HepG2 (cell line): Measurements from ENCODE around the gene SORL1-AS1.

ENCODE experiments used
- ATF5 ChIP-seq: sonication (generic); formaldehyde crosslinking; IDR thresholded peaks from 2 replicates; pipeline ENCODE4 v1.4.0; 2020; ENCODE audit warnings: mild to moderate bottlenecking, low read depth, missing genetic modification reagents
- ATM ChIP-seq: fragments of 450-650 bp; IDR thresholded peaks from 2 replicates; pipeline ENCODE4 v1.7.1; 2017; ENCODE audit warnings: mild to moderate bottlenecking, borderline replicate concordance
- ELF3 ChIP-seq: IDR thresholded peaks from 2 replicates; pipeline ENCODE4 v1.6.1; 2016; ENCODE audit warnings: missing genetic modification reagents, missing compliant biosample characterization
- FOXP1 ChIP-seq, 2 experiments: fragments of 450-650 bp in 1 of 2; IDR thresholded peaks; 2 replicates each; pipeline ENCODE4 v1.6.1; 2017 to 2018; ENCODE audit warnings: antibody characterized with exemption in 1 of 2
- GATAD2A ChIP-seq: IDR thresholded peaks from 2 replicates; pipeline ENCODE4 v1.6.1; 2016
- HNRNPLL ChIP-seq: fragments of 200-400 bp; formaldehyde crosslinking; IDR thresholded peaks from 2 replicates; pipeline ENCODE4 v1.6.1; 2017; ENCODE audit warnings: mild to moderate bottlenecking, low read depth, low read length; ENCODE audit not compliant: poor library complexity, severe bottlenecking
- HNRNPUL1 ChIP-seq: fragments of 200-400 bp; formaldehyde crosslinking; IDR thresholded peaks from 2 replicates; pipeline ENCODE4 v1.6.1; 2017; ENCODE audit warnings: low read depth, mild to moderate bottlenecking, low read length, moderate library complexity
- HOMEZ ChIP-seq: IDR thresholded peaks from 2 replicates; pipeline ENCODE4 v1.6.1; 2016; ENCODE audit warnings: low read depth
- LBX2 ChIP-seq: sonication (generic); formaldehyde crosslinking; IDR thresholded peaks from 2 replicates; pipeline ENCODE4 v1.5.0; 2020; ENCODE audit warnings: missing genetic modification reagents, mild to moderate bottlenecking, borderline replicate concordance
- MAF1 ChIP-seq: sonication (generic); formaldehyde crosslinking; IDR thresholded peaks from 2 replicates; pipeline ENCODE4 v1.5.0; 2020; ENCODE audit warnings: missing genetic modification reagents, borderline replicate concordance
- PTBP1 ChIP-seq: fragments of 200-400 bp; formaldehyde crosslinking; IDR thresholded peaks from 2 replicates; pipeline ENCODE4 v1.6.1; 2018; ENCODE audit warnings: low read length, low read depth; ENCODE audit not compliant: poor library complexity, severe bottlenecking
- REXO4 ChIP-seq: sonication (generic); formaldehyde crosslinking; IDR thresholded peaks from 2 replicates; pipeline ENCODE4 v1.8.0; 2022; ENCODE audit warnings: missing genetic modification reagents, mild to moderate bottlenecking, borderline replicate concordance
- TBX3 ChIP-seq: fragments of 450-650 bp; IDR thresholded peaks from 2 replicates; pipeline ENCODE4 v1.6.1; 2017; ENCODE audit warnings: antibody characterized with exemption, mild to moderate bottlenecking, inconsistent platforms, borderline replicate concordance
- TEF ChIP-seq: sonication (generic); formaldehyde crosslinking; IDR thresholded peaks from 2 replicates; pipeline ENCODE4 v1.5.0; 2020; ENCODE audit warnings: missing genetic modification reagents
- TGIF2 ChIP-seq: IDR thresholded peaks from 2 replicates; pipeline ENCODE4 v1.6.1; 2016; ENCODE audit warnings: control low read depth, missing compliant biosample characterization
- THAP11 ChIP-seq: IDR thresholded peaks from 2 replicates; pipeline ENCODE4 v1.6.1; 2016; ENCODE audit warnings: missing biosample characterization, missing genetic modification reagents
- TOE1 ChIP-seq: sonication (generic); formaldehyde crosslinking; IDR thresholded peaks from 2 replicates; pipeline ENCODE4 v1.4.0; 2020; ENCODE audit warnings: mild to moderate bottlenecking, missing genetic modification reagents
- ZBTB46 ChIP-seq: sonication (generic); formaldehyde crosslinking; IDR thresholded peaks from 2 replicates; pipeline ENCODE4 v1.4.0; 2020; ENCODE audit warnings: mild to moderate bottlenecking, missing genetic modification reagents, borderline replicate concordance
- ZNF138 ChIP-seq: sonication (generic); formaldehyde crosslinking; IDR thresholded peaks from 2 replicates; pipeline ENCODE4 v1.5.0; 2020; ENCODE audit warnings: mild to moderate bottlenecking, low read depth, missing genetic modification reagents
- ZNF263 ChIP-seq: sonication (generic); formaldehyde crosslinking; IDR thresholded peaks from 2 replicates; pipeline ENCODE4 v1.4.0; 2020; ENCODE audit warnings: missing genetic modification reagents
- ZNF335 ChIP-seq: sonication (generic); formaldehyde crosslinking; IDR thresholded peaks from 2 replicates; pipeline ENCODE4 v1.4.0; 2020; ENCODE audit warnings: missing genetic modification reagents
- ZNF350 ChIP-seq: sonication (generic); formaldehyde crosslinking; IDR thresholded peaks from 2 replicates; pipeline ENCODE4 v1.4.0; 2020; ENCODE audit warnings: mild to moderate bottlenecking, low read depth, missing genetic modification reagents, borderline replicate concordance
- ZNF607 ChIP-seq: sonication (generic); formaldehyde crosslinking; IDR thresholded peaks from 2 replicates; pipeline ENCODE4 v1.5.1; 2020; ENCODE audit warnings: missing genetic modification reagents, mild to moderate bottlenecking, borderline replicate concordance
- ZNF616 ChIP-seq: sonication (generic); formaldehyde crosslinking; IDR thresholded peaks from 2 replicates; pipeline ENCODE4 v1.5.0; 2020; ENCODE audit warnings: low read depth, mild to moderate bottlenecking, missing genetic modification reagents
- ZNF691 ChIP-seq: sonication (generic); formaldehyde crosslinking; IDR thresholded peaks from 2 replicates; pipeline ENCODE4 v1.4.0; 2020; ENCODE audit warnings: missing genetic modification reagents, low read depth, mild to moderate bottlenecking, borderline replicate concordance
- ZNF777 ChIP-seq: sonication (generic); formaldehyde crosslinking; IDR thresholded peaks from 2 replicates; pipeline ENCODE4 v1.4.0; 2020; ENCODE audit warnings: missing genetic modification reagents

SORL1-AS1 gene

GRCh38 chr11:121460941-121461514, 8.3 kb upstream of the SORL1-AS1 start (continued):
- TF ChIP-seq HNRNPUL1 (no peak), TOE1 (CRISPR knock-in tag) (no peak), ZNF263 (CRISPR knock-in tag) (no peak), GATAD2A (peak; percentile 58; the same call in 1 of the 2 replicates), FOXP1 (IDR thresholded peaks at IDR 0.05) (no peak), FOXP1 (CRISPR knock-in tag; IDR thresholded peaks at IDR 0.05) (peak; percentile 56), ATF5 (CRISPR knock-in tag) (no peak), REXO4 (CRISPR knock-in tag) (no peak), ZNF777 (CRISPR knock-in tag) (no peak), ZNF335 (CRISPR knock-in tag) (no peak), TGIF2 (CRISPR knock-in tag) (no peak), HOMEZ (CRISPR knock-in tag) (no peak), HNRNPLL (no peak), ELF3 (0 out of 2 replicates have a peak, but pooled peaks have one; percentile 27), ZNF138 (no peak), PTBP1 (no peak), ZNF616 (CRISPR knock-in tag) (no peak), ATM (no peak), ZBTB46 (CRISPR knock-in tag) (no peak), LBX2 (no peak), TEF (CRISPR knock-in tag) (no peak), ZNF350 (CRISPR knock-in tag) (0 out of 2 replicates have a peak, but pooled peaks have one; percentile 31), THAP11 (0 out of 2 replicates have a peak, but pooled peaks have one; percentile 15), ZNF691 (no peak), MAF1 (no peak), ZNF607 (CRISPR knock-in tag) (no peak), TBX3 (no peak)
